GM12878 (cell line): ENCODE measurements around the gene MOXD1. TPM values are rescaled to one million over a fixed set of nuclear protein-coding genes. Genes with fewer than 3 reads are reported as not detected.

ENCODE experiments used
- BCL11A ChIP-seq: IDR thresholded peaks from 2 replicates; pipeline ENCODE4 v1.6.1; 2011; ENCODE audit warnings: low read depth, low read length
- CBX3 ChIP-seq: fragments of 200-600 bp; sonication (generic); IDR thresholded peaks from 2 replicates; pipeline ENCODE4 v1.6.1; 2016; ENCODE audit warnings: low read depth, borderline replicate concordance
- CBX5 ChIP-seq: sonication (generic); IDR thresholded peaks from 2 replicates; pipeline ENCODE4 v1.6.1; 2016; ENCODE audit warnings: low read depth, moderate library complexity, mild to moderate bottlenecking, inconsistent platforms
- CHD1 ChIP-seq: IDR thresholded peaks from 2 replicates; pipeline ENCODE4 v1.6.1; 2012; ENCODE audit warnings: low read depth, low read length, improper control_type of control experiment
- CHD2 ChIP-seq: IDR thresholded peaks from 2 replicates; pipeline ENCODE4 v1.6.1; 2011; ENCODE audit warnings: low read depth, low read length, improper control_type of control experiment, borderline replicate concordance
- CREM ChIP-seq: IDR thresholded peaks from 2 replicates; pipeline ENCODE4 v1.6.1; 2014; ENCODE audit warnings: antibody characterized with exemption, low read depth
- DPF2 ChIP-seq: fragments of 450-650 bp; IDR thresholded peaks from 2 replicates; pipeline ENCODE4 v1.6.1; 2017; ENCODE audit warnings: mild to moderate bottlenecking
- EP300 ChIP-seq, 2 experiments: fragments of 150-350 bp in 1 of 2; IDR thresholded peaks; 2 replicates each; pipeline ENCODE4 v1.6.1; 2011 to 2012; ENCODE audit warnings: low read depth in 2 of 2, low read length in 2 of 2, borderline replicate concordance in 1 of 2, improper control_type of control experiment in 1 of 2, inconsistent platforms in 1 of 2; ENCODE audit not compliant: control insufficient read depth in 1 of 2
- GATAD2B ChIP-seq: fragments of 450-650 bp; conservative IDR thresholded peaks from 2 replicates; pipeline ENCODE4 v1.6.1; 2017; ENCODE audit warnings: low read depth, mild to moderate bottlenecking, moderate library complexity
- HCFC1 ChIP-seq: fragments of 150-350 bp; IDR thresholded peaks from 2 replicates; pipeline ENCODE4 v1.6.1; 2014; ENCODE audit warnings: low read length
- IKZF1 ChIP-seq: fragments of 450-650 bp; conservative IDR thresholded peaks from 2 replicates; pipeline ENCODE4 v1.6.1; 2017; ENCODE audit warnings: antibody characterized with exemption, mild to moderate bottlenecking
- JUNB ChIP-seq: IDR thresholded peaks from 2 replicates; pipeline ENCODE4 v1.6.1; 2016; ENCODE audit warnings: antibody characterized with exemption, mild to moderate bottlenecking
- NFXL1 ChIP-seq: fragments of 450-650 bp; IDR thresholded peaks from 2 replicates; pipeline ENCODE4 v1.6.1; 2017; ENCODE audit warnings: antibody characterized with exemption, mild to moderate bottlenecking, borderline replicate concordance
- NR2F1 ChIP-seq: fragments of 450-650 bp; conservative IDR thresholded peaks from 2 replicates; pipeline ENCODE4 v1.6.1; 2017; ENCODE audit warnings: mild to moderate bottlenecking
- POLR2AphosphoS5 ChIP-seq: IDR thresholded peaks from 2 replicates; pipeline ENCODE4 v1.6.1; 2011; ENCODE audit warnings: mild to moderate bottlenecking, low read length, inconsistent platforms
- SIX5 ChIP-seq: IDR thresholded peaks from 2 replicates; pipeline ENCODE4 v1.6.1; 2011; ENCODE audit warnings: mild to moderate bottlenecking, low read depth, low read length, moderate library complexity; ENCODE audit not compliant: severe bottlenecking
- SMAD1 ChIP-seq: fragments of 450-650 bp; IDR thresholded peaks from 2 replicates; pipeline ENCODE4 v1.6.1; 2018; ENCODE audit warnings: mild to moderate bottlenecking, low read depth; ENCODE audit not compliant: partially characterized antibody
- SMAD5 ChIP-seq: IDR thresholded peaks from 2 replicates; pipeline ENCODE4 v1.6.1; 2016; ENCODE audit warnings: antibody characterized with exemption, low read depth
- SPI1 ChIP-seq: IDR thresholded peaks from 2 replicates; pipeline ENCODE4 v1.6.1; 2011; ENCODE audit warnings: low read depth, mild to moderate bottlenecking, low read length, moderate library complexity, borderline replicate concordance; ENCODE audit not compliant: insufficient read depth
- SUZ12 ChIP-seq: fragments of 200-600 bp; sonication (generic); IDR thresholded peaks from one replicate; pipeline ENCODE4 v1.6.1; 2018; ENCODE audit warnings: antibody characterized with exemption, mild to moderate bottlenecking; ENCODE audit not compliant: unreplicated experiment
- USF2 ChIP-seq: IDR thresholded peaks from 2 replicates; pipeline ENCODE4 v1.6.1; 2011; ENCODE audit warnings: low read depth, low read length, improper control_type of control experiment, borderline replicate concordance
- ZBED1 ChIP-seq: IDR thresholded peaks from 2 replicates; pipeline ENCODE4 v1.6.1; 2016; ENCODE audit warnings: borderline replicate concordance
- ZNF274 ChIP-seq: IDR thresholded peaks from one replicate; pipeline ENCODE4 v1.8.0; 2011; ENCODE audit not compliant: insufficient read length, insufficient read depth
- polyA plus RNA-seq, 11 experiments: library from polyadenylated mRNA; depleted of rRNA in 4 of 11; unstranded in 6 of 11; stranded (reverse) in 5 of 11; fragments of >200 nt; fragmentation: Nextera tagmentation in 4 of 11; fragmentation: Illumina TruSeq in 1 of 11; extraction: Ambion mirVana in 4 of 11; extraction: Trizol in 1 of 11; gene quantifications; 1 replicate in 1 of 11; 2 replicates in 10 of 11; pipeline versions ENCODE4 v1.2.1 to v1.2.3, GENCODE V29; 2011 to 2016; ENCODE audit warnings: inconsistent platforms in 2 of 11, missing spikeins in 2 of 11, low read depth in 1 of 11
- total RNA-seq, 4 experiments: library from RNA; depleted of rRNA in 3 of 4; stranded (reverse); fragments of >200 nt in 3 of 4; fragmentation: Illumina TruSeq in 1 of 4; extraction: Trizol in 1 of 4; gene quantifications; 2 replicates each; pipeline versions ENCODE4 v1.2.1 to v1.2.3, GENCODE V29; 2013 to 2021
- TF ChIP-seq, protein P1 (sequence below): fragments of 450-650 bp; IDR thresholded peaks from 2 replicates; pipeline ENCODE4 v1.6.1; 2017; ENCODE audit warnings: antibody characterized with exemption, mild to moderate bottlenecking, moderate library complexity
- TF ChIP-seq, protein P2 (sequence below): IDR thresholded peaks from 2 replicates; pipeline ENCODE4 v1.6.1; 2012; ENCODE audit warnings: low read depth, low read length, improper control_type of control experiment
- TF ChIP-seq, protein P3 (sequence below): IDR thresholded peaks from 2 replicates; pipeline ENCODE4 v1.6.1; 2011; ENCODE audit warnings: borderline replicate concordance, low read depth, mild to moderate bottlenecking, moderate library complexity, low read length; ENCODE audit not compliant: insufficient read depth, poor library complexity, severe bottlenecking

Gene MOXD1
- total and polyA plus RNA-seq, 10 of the 15 experiments (the other 5 are each of a cell fraction or from before 2014, with no cell fraction given), result 0.03 to 2.1 (median 0.64) TPM

DNA sequence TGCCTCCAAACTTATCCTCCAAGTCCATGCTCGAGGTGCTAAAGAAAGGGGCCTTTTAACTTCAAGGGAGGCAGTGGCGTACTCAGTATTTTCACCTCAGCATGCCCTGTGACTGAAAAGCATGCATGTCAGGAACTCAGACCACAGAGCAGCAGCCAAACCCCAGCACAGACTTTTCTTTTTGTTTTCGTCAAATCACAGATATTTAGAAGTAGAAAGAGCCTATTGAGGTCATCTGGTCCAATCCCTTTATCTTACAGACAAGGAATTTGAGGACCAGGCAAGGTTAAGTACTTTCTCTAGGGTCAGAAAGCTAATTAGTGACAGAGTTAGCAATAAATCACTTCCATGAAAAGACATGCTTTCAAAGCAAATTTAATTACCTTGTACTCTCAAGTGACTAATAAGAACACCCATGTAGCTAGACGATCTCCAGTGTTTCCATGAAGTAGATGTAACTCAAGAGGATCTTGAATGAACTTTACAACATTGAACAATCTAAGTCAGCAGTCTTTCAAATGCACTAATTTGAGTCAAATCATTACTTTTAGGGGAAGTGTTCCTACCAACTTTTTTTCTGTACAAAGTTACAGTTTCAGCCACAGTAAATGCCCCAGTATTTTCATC, 35.9 kb downstream of the MOXD1 start (continued):
- TF ChIP-seq NFXL1 (no peak), USF2 (no peak), SUZ12 (no peak), SMAD5 (no peak), NR2F1 (peak; percentile 89), EP300 (IDR thresholded peaks at IDR 0.05; ENCODE audit: borderline replicate concordance in 1 of 2, control insufficient read depth in 1 of 2, low read depth in 2 of 2, low read length in 2 of 2) (peak; percentile 96 to 99), GATAD2B (0 out of 2 replicates have a peak, but pooled peaks have one; percentile 31), HCFC1 (no peak), SMAD1 (peak; percentile 62), SPI1 (peak; percentile 92), CREM (peak; percentile 92), POLR2AphosphoS5 (no peak), CBX5 (peak; percentile 76; the same call in 1 of the 2 replicates), CBX3 (no peak), BCL11A (peak; percentile 99), IKZF1 (peak; percentile 83), ZNF274 (no peak), ZBED1 (peak; percentile 84; the same call in 1 of the 2 replicates), CHD1 (no peak), JUNB (peak; percentile 98), SIX5 (no peak), DPF2 (peak; percentile 99), CHD2 (peak; percentile 62; the same call in 1 of the 2 replicates)
- TF ChIP-seq, protein P1, sequence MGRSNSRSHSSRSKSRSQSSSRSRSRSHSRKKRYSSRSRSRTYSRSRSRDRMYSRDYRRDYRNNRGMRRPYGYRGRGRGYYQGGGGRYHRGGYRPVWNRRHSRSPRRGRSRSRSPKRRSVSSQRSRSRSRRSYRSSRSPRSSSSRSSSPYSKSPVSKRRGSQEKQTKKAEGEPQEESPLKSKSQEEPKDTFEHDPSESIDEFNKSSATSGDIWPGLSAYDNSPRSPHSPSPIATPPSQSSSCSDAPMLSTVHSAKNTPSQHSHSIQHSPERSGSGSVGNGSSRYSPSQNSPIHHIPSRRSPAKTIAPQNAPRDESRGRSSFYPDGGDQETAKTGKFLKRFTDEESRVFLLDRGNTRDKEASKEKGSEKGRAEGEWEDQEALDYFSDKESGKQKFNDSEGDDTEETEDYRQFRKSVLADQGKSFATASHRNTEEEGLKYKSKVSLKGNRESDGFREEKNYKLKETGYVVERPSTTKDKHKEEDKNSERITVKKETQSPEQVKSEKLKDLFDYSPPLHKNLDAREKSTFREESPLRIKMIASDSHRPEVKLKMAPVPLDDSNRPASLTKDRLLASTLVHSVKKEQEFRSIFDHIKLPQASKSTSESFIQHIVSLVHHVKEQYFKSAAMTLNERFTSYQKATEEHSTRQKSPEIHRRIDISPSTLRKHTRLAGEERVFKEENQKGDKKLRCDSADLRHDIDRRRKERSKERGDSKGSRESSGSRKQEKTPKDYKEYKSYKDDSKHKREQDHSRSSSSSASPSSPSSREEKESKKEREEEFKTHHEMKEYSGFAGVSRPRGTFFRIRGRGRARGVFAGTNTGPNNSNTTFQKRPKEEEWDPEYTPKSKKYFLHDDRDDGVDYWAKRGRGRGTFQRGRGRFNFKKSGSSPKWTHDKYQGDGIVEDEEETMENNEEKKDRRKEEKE, result no peak
- TF ChIP-seq, protein P2, sequence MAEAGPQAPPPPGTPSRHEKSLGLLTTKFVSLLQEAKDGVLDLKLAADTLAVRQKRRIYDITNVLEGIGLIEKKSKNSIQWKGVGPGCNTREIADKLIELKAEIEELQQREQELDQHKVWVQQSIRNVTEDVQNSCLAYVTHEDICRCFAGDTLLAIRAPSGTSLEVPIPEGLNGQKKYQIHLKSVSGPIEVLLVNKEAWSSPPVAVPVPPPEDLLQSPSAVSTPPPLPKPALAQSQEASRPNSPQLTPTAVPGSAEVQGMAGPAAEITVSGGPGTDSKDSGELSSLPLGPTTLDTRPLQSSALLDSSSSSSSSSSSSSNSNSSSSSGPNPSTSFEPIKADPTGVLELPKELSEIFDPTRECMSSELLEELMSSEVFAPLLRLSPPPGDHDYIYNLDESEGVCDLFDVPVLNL, result no peak
- TF ChIP-seq, protein P3, sequence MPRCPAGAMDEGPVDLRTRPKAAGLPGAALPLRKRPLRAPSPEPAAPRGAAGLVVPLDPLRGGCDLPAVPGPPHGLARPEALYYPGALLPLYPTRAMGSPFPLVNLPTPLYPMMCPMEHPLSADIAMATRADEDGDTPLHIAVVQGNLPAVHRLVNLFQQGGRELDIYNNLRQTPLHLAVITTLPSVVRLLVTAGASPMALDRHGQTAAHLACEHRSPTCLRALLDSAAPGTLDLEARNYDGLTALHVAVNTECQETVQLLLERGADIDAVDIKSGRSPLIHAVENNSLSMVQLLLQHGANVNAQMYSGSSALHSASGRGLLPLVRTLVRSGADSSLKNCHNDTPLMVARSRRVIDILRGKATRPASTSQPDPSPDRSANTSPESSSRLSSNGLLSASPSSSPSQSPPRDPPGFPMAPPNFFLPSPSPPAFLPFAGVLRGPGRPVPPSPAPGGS, result peak; percentile 83
